Coronary artery (tissue), 2 donors: ENCODE results near the gene DLST.
A peak's percentile ranks its signal among the peaks of the same experiment; 100 is the strongest.

Experiments used
- DNase-seq: peaks from one replicate; pipeline ENCODE4 v3.0.0-alpha.2; 2017; ENCODE audit warnings: low spot score
- H3K27ac ChIP-seq, 2 donors: fragments of 200-600 bp; sonication (generic); one replicate each; pipeline ENCODE4 v1.5.1; 2016 to 2019
- H3K4me3 ChIP-seq: fragments of 200-600 bp; sonication (generic); 2 replicates; pipeline ENCODE4 v1.5.1; 2016; ENCODE audit warnings: mild to moderate bottlenecking, moderate library complexity
- TF ChIP-seq, protein P1 (sequence below): fragments of 200-600 bp; sonication (generic); IDR thresholded peaks from one replicate; pipeline ENCODE4 v1.5.1; 2019; ENCODE audit warnings: antibody characterized with exemption

DLST gene

DNA sequence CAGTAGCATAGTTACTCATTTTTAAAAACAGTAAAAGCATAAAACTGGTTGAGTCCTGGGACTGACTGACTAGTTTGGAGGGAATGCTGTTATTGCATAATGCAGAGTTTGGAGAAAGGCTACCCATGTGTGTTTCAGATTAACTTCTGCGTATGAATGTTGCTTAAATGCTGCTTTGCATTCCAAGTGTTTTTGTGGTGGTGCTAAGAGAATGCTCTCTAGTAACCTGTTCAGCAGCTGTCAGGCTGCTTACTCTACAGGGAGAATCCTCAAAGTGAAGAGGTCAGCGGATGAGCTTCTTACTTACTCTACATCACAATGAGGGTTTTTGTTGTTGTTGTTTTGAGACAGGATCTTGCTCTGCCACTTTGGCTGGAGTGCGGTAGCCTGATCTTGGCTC, 4.3 kb downstream of the DLST start:
- Histone ChIP-seq H3K27ac (peak overlapping the region in 1 of 2 donors; percentile 73), H3K4me3 (peak overlapping the region; percentile 6)
- no peak for DNase-seq
- TF ChIP-seq, protein P1, sequence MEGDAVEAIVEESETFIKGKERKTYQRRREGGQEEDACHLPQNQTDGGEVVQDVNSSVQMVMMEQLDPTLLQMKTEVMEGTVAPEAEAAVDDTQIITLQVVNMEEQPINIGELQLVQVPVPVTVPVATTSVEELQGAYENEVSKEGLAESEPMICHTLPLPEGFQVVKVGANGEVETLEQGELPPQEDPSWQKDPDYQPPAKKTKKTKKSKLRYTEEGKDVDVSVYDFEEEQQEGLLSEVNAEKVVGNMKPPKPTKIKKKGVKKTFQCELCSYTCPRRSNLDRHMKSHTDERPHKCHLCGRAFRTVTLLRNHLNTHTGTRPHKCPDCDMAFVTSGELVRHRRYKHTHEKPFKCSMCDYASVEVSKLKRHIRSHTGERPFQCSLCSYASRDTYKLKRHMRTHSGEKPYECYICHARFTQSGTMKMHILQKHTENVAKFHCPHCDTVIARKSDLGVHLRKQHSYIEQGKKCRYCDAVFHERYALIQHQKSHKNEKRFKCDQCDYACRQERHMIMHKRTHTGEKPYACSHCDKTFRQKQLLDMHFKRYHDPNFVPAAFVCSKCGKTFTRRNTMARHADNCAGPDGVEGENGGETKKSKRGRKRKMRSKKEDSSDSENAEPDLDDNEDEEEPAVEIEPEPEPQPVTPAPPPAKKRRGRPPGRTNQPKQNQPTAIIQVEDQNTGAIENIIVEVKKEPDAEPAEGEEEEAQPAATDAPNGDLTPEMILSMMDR, result no peak

DNA sequence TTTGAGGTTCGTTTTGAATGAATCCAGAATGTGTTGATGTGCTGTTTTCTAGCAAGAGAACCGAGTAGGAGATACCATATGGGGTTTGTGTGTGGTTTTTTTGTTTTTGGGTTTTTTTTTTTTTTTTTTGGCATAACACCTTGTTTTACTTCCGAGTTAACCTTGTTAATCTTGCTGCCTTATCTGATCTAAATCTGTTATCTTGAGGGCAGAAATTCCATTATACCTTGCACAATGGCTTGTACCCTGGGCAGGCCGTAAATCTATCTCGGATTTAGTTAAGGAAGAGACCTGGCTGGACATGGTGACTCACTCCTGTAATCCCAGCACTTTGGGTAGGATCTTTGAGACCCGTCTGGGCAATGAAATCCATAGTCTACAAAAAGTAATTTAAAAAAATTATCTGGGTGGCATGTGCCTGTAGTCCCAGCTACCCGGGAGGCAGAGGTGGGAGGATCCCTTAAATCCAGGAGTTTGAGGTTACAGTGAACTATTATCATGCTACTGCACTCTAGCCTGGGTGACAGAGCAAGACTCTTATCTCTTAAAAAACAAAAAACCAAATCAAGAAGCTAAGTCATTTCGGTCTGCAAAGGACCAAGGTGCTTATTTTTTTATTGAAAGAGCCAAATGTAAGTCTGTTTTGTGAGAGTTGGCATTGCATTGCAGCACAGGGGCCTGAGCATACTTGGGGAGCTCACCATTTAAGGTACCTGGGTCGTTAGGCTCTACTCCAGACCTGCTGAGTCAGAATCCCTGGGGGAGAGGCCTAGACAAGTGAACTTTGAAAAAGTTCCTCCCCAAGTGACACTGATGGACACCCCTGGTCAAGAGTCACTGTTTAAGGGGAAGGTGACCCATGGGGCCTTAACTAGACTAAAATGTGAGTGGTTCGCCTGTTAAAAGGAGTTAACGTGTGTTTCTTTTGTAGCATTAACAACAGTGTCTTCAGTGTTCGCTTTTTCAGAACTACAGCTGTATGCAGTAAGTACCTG, 6.7 kb downstream of the DLST start:
- Histone ChIP-seq H3K4me3 (no peak overlapping the region), H3K27ac (no peak overlapping the region)
- DNase-seq, result peak; percentile 49
- TF ChIP-seq, protein P1, result no peak

DNA sequence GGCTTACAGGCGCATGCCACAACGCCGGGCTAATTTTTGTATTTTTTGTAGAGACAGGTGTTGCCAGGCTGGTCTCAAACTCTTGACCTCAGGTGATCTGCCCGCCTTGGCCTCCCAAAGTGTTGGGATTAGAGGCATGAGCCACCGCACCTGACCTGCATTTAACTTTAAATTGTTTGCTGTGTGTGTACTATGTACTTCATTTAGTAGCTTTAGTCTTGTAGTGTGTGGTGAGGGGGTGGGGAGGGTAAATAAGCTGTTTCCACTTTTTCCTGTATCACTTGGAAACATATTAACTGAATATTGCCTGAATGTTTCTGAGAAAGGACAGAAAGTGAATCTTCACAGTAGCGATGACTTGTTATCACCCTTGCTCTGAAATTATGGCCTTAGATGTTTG, 8.5 kb downstream of the DLST start:
- no peak overlapping the region for H3K4me3 ChIP-seq

DNA sequence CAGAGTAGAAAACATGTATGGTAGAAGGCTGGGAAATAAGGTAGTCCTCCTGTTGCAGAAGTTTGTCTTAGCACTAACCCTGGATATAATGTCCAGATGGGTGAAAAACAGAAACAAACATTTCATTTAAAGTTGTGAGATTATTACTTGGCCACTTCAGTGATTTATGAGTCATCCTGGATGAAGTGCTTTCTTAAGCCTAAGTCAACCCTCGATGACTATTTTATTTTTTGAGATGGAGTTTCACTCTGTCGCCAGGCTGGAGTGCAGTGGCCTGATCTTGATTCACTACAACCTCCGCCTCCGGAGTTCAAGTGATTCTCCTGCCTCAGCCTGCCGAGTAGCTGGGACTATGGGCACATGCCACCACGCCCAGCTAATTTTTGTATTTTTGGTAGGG, 10.2 kb downstream of the DLST start:
- no peak for DNase-seq
- Histone ChIP-seq H3K27ac (peak overlapping the region in 1 of 2 donors; percentile 34), H3K4me3 (no peak overlapping the region)
- TF ChIP-seq, protein P1, result no peak

More for the DNA sequence above, 8.5 kb downstream of the DLST start:
- DNase-seq, result peak; percentile 9
- no peak overlapping the region for H3K27ac ChIP-seq
- TF ChIP-seq, protein P1, result no peak

DNA sequence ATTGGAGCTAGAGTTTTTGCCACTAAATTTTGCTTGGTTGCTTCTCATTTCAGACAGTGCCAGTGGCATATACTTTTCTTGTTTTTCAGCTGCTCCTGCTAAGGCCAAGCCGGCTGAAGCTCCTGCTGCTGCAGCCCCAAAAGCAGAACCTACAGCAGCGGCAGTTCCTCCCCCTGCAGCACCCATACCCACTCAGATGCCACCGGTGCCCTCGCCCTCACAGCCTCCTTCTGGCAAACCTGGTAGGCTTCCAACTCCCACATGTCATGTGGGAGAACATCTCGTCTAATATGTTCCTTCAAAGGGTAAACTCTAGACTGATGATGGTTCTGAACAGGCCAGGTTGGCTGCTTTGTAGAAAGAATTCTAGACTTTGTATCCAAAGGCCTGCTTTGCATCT, 11.0 kb downstream of the DLST start:
- TF ChIP-seq, protein P1, result no peak
- no peak overlapping the region for H3K4me3 ChIP-seq
- H3K27ac ChIP-seq, result no peak overlapping the region
- peak; percentile 52 for DNase-seq

DNA sequence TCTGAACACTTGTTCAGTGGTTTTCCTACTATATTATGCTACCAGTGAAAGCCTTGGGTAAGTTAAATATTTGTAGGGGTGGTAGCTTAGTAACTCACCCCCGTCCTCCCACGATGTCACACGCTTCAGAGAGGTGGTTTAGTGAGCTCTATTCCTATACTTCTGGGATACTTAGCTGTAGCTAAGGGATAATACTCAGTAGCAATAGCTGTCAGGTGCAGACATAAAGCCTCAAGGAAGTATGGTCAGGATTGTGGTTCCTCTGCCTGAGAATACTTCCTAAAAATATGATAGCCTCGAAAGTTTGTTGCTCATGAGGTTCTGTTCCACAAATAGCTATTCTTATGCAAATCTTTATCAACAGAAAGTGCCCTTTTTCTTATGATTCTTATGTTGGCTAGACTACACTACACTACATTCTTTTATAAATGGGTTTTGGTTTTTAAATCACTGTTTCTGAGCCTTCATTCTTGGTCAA, 11.9 kb downstream of the DLST start:
- TF ChIP-seq, protein P1, result no peak
- H3K4me3 ChIP-seq, result no peak overlapping the region

DNA sequence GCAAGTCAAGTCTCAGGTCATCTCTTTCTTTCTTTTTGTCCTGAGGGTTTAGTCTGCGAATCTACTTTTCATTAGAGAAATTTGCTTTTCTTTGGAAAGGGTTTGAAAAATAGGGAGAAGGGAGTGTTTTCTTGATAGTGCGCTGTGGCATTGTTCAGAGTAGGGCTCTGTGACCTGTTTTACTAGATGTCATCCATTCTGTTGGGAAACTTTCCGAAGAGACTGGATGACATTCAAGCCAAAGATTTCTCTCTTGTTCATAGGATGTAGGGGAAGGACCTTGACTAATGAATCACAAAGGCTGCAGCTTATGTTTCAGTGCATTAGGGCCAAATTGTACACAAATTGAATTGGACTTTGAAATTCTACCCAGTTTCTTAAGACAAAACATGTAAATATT, 14.7 kb downstream of the DLST start:
- Histone ChIP-seq H3K4me3 (no peak overlapping the region), H3K27ac (no peak overlapping the region)
- DNase-seq, result no peak
- TF ChIP-seq, protein P1, result no peak

More for the DNA sequence above, 11.9 kb downstream of the DLST start:
- DNase-seq, result no peak
- no peak overlapping the region for H3K27ac ChIP-seq
